GM12873 (cell line): ENCODE measurements around the gene SERPINA1.

Experiments
- TF ChIP-seq, protein P1 (sequence below): IDR thresholded peaks from 2 replicates; pipeline ENCODE4 v1.5.1; 2012; ENCODE audit warnings: low read depth, mild to moderate bottlenecking, moderate library complexity, low read length, control low read depth; ENCODE audit not compliant: insufficient read depth; ENCODE audit errors: missing control alignments

The SERPINA1 gene

DNA sequence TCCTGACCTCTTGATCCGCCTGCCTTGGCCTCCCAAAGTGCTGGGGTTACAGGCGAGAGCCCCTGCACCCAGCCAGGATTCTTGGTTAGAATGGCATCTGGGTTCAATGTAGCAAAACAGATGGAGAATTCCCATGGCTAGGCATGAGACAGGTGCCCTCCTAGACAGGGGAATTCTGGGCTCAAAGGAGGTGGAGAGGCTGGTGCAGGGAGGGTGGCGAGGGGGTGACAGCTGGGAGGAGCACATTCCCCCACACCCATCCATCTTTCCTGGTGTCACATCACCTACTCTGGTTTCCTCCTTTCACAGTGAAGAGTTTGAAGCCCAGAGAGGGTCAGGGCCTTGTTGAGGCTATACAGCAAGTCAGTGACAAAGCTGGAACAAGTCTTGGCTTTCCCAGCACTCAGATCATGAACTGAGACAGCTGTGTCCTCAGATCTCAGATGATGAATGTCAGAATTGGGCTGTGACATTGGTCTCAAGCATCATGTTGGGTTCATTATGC, 2.8 kb downstream of the SERPINA1 start:
- TF ChIP-seq, protein P1, sequence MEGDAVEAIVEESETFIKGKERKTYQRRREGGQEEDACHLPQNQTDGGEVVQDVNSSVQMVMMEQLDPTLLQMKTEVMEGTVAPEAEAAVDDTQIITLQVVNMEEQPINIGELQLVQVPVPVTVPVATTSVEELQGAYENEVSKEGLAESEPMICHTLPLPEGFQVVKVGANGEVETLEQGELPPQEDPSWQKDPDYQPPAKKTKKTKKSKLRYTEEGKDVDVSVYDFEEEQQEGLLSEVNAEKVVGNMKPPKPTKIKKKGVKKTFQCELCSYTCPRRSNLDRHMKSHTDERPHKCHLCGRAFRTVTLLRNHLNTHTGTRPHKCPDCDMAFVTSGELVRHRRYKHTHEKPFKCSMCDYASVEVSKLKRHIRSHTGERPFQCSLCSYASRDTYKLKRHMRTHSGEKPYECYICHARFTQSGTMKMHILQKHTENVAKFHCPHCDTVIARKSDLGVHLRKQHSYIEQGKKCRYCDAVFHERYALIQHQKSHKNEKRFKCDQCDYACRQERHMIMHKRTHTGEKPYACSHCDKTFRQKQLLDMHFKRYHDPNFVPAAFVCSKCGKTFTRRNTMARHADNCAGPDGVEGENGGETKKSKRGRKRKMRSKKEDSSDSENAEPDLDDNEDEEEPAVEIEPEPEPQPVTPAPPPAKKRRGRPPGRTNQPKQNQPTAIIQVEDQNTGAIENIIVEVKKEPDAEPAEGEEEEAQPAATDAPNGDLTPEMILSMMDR: no peak

DNA sequence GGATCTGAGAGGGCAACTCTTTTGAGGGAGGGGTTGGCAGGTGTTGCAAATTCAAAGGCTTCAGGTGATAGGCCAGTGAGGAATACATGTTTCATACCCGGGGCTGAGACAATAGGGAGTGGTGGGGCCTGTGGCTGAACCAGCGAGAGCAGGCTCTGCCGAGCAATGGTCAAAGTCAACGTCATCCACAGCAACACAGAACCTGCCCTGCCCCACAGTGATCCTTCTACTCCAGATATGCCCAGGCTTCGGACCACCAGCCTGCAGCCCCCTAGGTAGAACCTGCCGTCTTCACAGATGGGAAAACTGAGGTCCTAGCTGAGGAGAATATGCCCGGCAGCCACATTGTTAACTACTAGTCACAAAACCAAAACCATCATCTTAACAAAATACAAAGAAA, 4.1 kb downstream of the SERPINA1 start:
- TF ChIP-seq, protein P1: no peak

DNA sequence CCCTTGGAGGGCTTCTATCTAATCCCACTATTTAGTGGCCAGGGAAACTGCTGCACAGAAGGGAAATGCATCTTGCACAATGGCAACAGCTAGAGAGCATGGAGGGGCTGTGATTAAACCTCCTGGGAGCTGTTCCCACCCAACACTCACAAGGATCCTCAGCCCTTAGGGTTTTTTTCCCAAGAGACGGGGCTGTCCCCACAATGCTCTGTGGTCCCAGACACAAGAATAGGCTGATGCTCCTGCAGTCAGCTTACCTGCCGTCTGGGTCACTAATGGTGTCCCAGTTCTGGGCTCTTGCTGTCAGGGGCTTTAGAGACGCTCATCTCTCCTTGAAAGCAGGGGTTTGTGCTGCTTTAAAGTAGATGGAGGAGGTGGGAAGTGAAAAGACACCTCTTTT, 4.6 kb downstream of the SERPINA1 start:
- TF ChIP-seq, protein P1: no peak

DNA sequence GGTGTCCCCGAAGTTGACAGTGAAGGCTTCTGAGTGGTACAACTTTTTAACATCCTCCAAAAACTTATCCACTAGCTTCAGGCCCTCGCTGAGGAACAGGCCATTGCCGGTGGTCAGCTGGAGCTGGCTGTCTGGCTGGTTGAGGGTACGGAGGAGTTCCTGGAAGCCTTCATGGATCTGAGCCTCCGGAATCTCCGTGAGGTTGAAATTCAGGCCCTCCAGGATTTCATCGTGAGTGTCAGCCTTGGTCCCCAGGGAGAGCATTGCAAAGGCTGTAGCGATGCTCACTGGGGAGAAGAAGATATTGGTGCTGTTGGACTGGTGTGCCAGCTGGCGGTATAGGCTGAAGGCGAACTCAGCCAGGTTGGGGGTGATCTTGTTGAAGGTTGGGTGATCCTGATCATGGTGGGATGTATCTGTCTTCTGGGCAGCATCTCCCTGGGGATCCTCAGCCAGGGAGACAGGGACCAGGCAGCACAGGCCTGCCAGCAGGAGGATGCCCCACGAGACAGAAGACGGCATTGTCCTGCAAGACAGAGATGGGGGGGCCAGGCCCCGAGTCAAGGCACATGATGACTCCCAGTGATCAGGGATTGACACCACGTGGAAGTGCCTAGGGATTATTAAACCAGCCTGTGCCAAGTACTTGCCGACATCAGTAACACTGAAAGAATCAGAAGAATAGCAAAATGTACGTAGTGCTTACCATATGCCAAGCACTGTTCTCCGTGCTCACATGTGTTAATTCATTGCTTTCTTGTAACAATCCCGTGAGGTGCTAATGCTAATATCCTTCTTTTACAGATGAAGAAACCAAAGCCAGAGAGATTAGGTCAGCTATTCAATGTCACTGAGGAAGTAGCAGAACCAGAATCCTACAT, 5.4 kb downstream of the SERPINA1 start:
- TF ChIP-seq, protein P1: no peak

DNA sequence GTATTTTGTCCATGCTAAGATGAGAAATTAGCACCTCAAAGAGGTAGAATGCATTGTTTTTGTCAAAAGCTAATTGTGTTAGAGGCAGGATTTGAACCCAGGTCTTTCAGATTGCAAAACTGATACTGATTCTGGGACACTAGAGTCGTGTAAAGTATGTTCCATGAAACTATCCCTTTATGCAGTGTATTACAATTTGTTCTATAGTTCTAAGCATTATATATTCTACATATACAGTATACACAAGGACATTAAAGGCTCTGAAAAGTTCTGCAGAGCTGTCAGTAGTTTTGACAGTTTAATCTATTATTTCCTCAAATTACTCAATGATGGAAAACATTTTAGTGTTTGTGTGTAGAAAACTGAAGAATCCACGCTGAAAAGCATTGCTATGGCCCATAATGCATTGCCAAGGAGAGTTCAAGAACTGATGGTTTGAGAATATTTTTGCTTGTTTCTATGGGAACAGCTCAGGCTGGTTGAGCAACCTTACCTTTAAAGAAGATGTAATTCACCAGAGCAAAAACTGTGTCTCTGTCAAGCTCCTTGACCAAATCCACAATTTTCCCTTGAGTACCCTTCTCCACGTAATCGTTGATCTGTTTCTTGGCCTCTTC, 6.2 kb downstream of the SERPINA1 start:
- TF ChIP-seq, protein P1: no peak

DNA sequence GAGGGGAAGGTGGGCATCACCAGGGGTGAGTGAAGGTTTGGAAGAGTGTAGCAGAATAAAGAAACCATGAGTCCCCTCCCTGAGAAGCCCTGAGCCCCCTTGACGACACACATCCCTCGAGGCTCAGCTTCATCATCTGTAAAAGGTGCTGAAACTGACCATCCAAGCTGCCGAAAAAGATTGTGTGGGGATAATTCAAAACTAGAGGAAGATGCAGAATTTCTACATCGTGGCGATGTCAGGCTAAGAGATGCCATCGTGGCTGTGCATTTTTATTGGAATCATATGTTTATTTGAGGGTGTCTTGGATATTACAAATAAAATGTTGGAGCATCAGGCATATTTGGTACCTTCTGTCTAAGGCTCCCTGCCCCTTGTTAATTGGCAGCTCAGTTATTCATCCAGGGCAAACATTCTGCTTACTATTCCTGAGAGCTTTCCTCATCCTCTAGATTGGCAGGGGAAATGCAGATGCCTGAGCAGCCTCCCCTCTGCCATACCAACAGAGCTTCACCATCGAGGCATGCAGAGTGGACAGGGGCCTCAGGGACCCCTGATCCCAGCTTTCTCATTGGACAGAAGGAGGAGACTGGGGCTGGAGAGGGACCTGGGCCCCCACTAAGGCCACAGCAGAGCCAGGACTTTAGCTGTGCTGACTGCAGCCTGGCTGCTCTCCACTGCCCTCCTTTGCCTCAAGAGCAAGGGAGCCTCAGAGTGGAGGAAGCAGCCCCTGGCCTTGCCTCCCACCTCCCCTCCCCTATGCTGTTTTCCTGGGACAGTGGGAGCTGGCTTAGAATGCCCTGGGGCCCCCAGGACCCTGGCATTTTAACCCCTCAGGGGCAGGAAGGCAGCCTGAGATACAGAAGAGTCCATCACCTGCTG, 7.0 kb downstream of the SERPINA1 start:
- TF ChIP-seq, protein P1: no peak
